Prostate gland (tissue), 2 donors: ENCODE measurements around the gene KAT8.
A peak's percentile ranks its signal among the peaks of the same experiment; 100 is the strongest.

ENCODE experiments used
- CTCF ChIP-seq, 4 experiments: fragments of 200-600 bp in 2 of 4; fragments of 450-650 bp in 2 of 4; sonication (generic) in 2 of 4; IDR thresholded peaks; 1 replicate in 3 of 4; 2 replicates in 1 of 4; pipeline ENCODE4 v1.5.1; 2016 to 2019; ENCODE audit warnings: antibody characterized with exemption in 4 of 4, mild to moderate bottlenecking in 2 of 4, moderate library complexity in 2 of 4
- POLR2A ChIP-seq: fragments of 450-650 bp; IDR thresholded peaks from one replicate; pipeline ENCODE4 v1.6.1; 2016; ENCODE audit warnings: antibody characterized with exemption, mild to moderate bottlenecking
- POLR2AphosphoS5 ChIP-seq: sonication (generic); formaldehyde crosslinking; IDR thresholded peaks from one replicate; pipeline ENCODE4 v1.6.1; 2017; ENCODE audit warnings: antibody characterized with exemption

- TF ChIP-seq CTCF (IDR thresholded peaks at IDR 0.05) (peak in 1 of 4 experiments; percentile 4), POLR2A (peak; percentile 91), POLR2AphosphoS5 (peak; percentile 97)
These were observed 62.4 kb downstream of the KAT8 start, which contains the start of gene FUS for GRCh38 chr16:31179747-31180459.
